OCI-LY7 (cell line): ENCODE data around the gene RUFY3. TPM values are rescaled to one million over a fixed set of nuclear protein-coding genes. Genes with fewer than 3 reads are reported as not detected.
A peak's percentile ranks its signal among the peaks of the same experiment; 100 is the strongest.

Experiments
- BruUV-seq: library from RNA; stranded (reverse); fragments of 400-500 nt; replicated peaks from 2 replicates; lab custom pipeline; 2021; lab: Mats Ljungman, UMichigan
- CTCF ChIA-PET: fragments of 300-600 bp; sonication (Branson Sonifier 250); formaldehyde crosslinking; loops from one replicate; lab custom pipeline; 2022; ENCODE audit warnings: antibody characterized with exemption; ENCODE audit not compliant: unreplicated experiment; lab: Charles Lee
- POLR2A ChIA-PET: fragments of 300-600 bp; sonication (Branson Sonifier 250); formaldehyde crosslinking; loops from one replicate; lab custom pipeline; 2022; ENCODE audit warnings: antibody characterized with exemption; lab: Charles Lee
- DNase-seq: peaks from one replicate; pipeline ENCODE4 v3.0.0-alpha.2; 2015; ENCODE audit warnings: low spot score
- H2AFZ ChIP-seq: fragments of 200-600 bp; sonication (generic), shearing (Covaris generic); 2 replicates; pipeline ENCODE4 v1.6.1; 2014; ENCODE audit warnings: mild to moderate bottlenecking, antibody characterized with exemption, low read length, moderate library complexity
- H3K27ac ChIP-seq: fragments of 200-600 bp; sonication (generic); 2 replicates; pipeline ENCODE4 v1.5.1; 2014; ENCODE audit warnings: mixed run types, low read depth, mild to moderate bottlenecking, moderate library complexity, low read length, inconsistent platforms; ENCODE audit not compliant: poor library complexity, severe bottlenecking
- H3K36me3 ChIP-seq: fragments of 200-600 bp; sonication (generic); 2 replicates; pipeline ENCODE4 v1.6.1; 2014; ENCODE audit warnings: mild to moderate bottlenecking, antibody characterized with exemption, low read length, moderate library complexity, mixed read lengths; ENCODE audit not compliant: insufficient read depth
- H3K4me1 ChIP-seq: fragments of 200-600 bp; sonication (generic); 2 replicates; pipeline ENCODE4 v1.5.1; 2014; ENCODE audit warnings: mild to moderate bottlenecking, low read length; ENCODE audit not compliant: insufficient read depth, poor library complexity, severe bottlenecking
- H3K4me2 ChIP-seq: fragments of 200-600 bp; sonication (generic); 2 replicates; pipeline ENCODE4 v1.6.1; 2014; ENCODE audit warnings: mild to moderate bottlenecking, low read length
- H3K4me3 ChIP-seq: fragments of 200-600 bp; sonication (generic); 2 replicates; pipeline ENCODE4 v1.5.1; 2014; ENCODE audit warnings: mild to moderate bottlenecking, low read depth, low read length; ENCODE audit not compliant: poor library complexity, severe bottlenecking
- H3K79me2 ChIP-seq: fragments of 200-600 bp; sonication (generic); 2 replicates; pipeline ENCODE4 v1.6.1; 2016; ENCODE audit warnings: low read depth, mild to moderate bottlenecking, low read length, moderate library complexity, mixed read lengths; ENCODE audit not compliant: insufficient read depth
- H3K9me2 ChIP-seq: fragments of 200-600 bp; sonication (generic); 2 replicates; pipeline ENCODE4 v1.6.1; 2016; ENCODE audit warnings: mild to moderate bottlenecking, low read length, mixed read lengths; ENCODE audit not compliant: insufficient read depth
- H3K9me3 ChIP-seq: fragments of 200-600 bp; sonication (generic); 2 replicates; pipeline ENCODE4 v1.6.1; 2014; ENCODE audit warnings: mild to moderate bottlenecking, mixed run types, low read length, mixed read lengths
- H4K20me1 ChIP-seq: fragments of 200-600 bp; sonication (generic); 2 replicates; pipeline ENCODE4 v1.6.1; 2014; ENCODE audit warnings: mild to moderate bottlenecking, antibody characterized with exemption, low read length, moderate library complexity, mixed read lengths; ENCODE audit not compliant: insufficient read depth
- EZH2phosphoT487 ChIP-seq: fragments of 200-600 bp; sonication (generic); IDR thresholded peaks from 2 replicates; pipeline ENCODE4 v1.6.1; 2018; ENCODE audit warnings: low read depth, borderline replicate concordance, mild to moderate bottlenecking, mixed run types, antibody characterized with exemption, low read length, moderate library complexity, mixed read lengths
- intact Hi-C: fragments of 100-400 bp; cut with micrococcal nuclease; formaldehyde crosslinking; loops from one replicate; pipeline ENCODE4 v1.10.0; 2022; ENCODE audit not compliant: unreplicated experiment
- total RNA-seq, 2 experiments: library from RNA; depleted of rRNA in 1 of 2; stranded (reverse); fragments of >200 nt in 1 of 2; shearing (Covaris generic) in 1 of 2; gene quantifications; 2 replicates each; pipeline ENCODE4 v1.2.3, GENCODE V29; 2014 to 2022
- TF ChIP-seq, protein P1 (sequence below): fragments of 200-600 bp; sonication (generic); conservative IDR thresholded peaks from 2 replicates; pipeline ENCODE4 v1.5.1; 2014; ENCODE audit warnings: mild to moderate bottlenecking, antibody characterized with exemption, low read length, moderate library complexity, mixed read lengths

The RUFY3 gene
- total RNA-seq, 2 experiments from 2014 or later, result 36.4 to 52.2 TPM

DNA sequence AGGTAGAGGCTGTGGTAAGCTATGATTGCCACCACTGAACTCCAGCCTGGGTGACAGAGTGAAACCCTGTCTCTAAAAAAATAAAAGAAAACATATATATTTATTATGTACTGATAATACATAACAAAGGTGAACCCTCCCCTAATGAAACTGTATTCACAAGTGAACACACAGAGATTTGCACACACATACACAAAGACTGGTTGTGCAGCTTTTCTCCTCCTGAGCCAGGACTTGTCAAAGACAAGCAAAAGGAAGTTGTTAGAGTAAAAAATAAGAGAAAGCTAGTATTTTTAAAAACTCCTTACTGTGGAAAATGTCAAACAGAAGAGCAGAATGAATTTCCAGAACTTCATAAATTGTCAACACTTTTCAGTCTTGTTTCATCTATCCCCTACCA is 119.4 kb downstream of the RUFY3 start:
- intact Hi-C loops, result no loop called here
- Histone ChIP-seq H4K20me1 (peaks cover 13% of the 10 kb centered on the region), H3K9me2 (no peaks in the 10 kb centered on the region), H3K27ac (no peak overlapping the region), H3K4me2 (no peak overlapping the region), H3K36me3 (peaks cover 13% of the 10 kb centered on the region), H3K4me1 (peaks cover 38% of the 10 kb centered on the region), H3K9me3 (no peaks in the 10 kb centered on the region), H3K4me3 (no peak overlapping the region), H2AFZ (0 out of 2 replicates have a peak overlapping the region, but pooled peaks have one; percentile 21), H3K79me2 (peaks cover 29% of the 10 kb centered on the region)
- POLR2A ChIA-PET, result interaction anchor here (0.6 kb wide), 1 partner anchor 11 kb away, joined by 3 read pairs; no protein-coding TSS in a partner anchor
- TF ChIP-seq EZH2phosphoT487, result no peak
- TF ChIP-seq, protein P1, sequence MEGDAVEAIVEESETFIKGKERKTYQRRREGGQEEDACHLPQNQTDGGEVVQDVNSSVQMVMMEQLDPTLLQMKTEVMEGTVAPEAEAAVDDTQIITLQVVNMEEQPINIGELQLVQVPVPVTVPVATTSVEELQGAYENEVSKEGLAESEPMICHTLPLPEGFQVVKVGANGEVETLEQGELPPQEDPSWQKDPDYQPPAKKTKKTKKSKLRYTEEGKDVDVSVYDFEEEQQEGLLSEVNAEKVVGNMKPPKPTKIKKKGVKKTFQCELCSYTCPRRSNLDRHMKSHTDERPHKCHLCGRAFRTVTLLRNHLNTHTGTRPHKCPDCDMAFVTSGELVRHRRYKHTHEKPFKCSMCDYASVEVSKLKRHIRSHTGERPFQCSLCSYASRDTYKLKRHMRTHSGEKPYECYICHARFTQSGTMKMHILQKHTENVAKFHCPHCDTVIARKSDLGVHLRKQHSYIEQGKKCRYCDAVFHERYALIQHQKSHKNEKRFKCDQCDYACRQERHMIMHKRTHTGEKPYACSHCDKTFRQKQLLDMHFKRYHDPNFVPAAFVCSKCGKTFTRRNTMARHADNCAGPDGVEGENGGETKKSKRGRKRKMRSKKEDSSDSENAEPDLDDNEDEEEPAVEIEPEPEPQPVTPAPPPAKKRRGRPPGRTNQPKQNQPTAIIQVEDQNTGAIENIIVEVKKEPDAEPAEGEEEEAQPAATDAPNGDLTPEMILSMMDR, result no peak
- BruUV-seq, result TSS peak; percentile 61
- CTCF ChIA-PET, result no interaction called here
- no peak for DNase-seq

DNA sequence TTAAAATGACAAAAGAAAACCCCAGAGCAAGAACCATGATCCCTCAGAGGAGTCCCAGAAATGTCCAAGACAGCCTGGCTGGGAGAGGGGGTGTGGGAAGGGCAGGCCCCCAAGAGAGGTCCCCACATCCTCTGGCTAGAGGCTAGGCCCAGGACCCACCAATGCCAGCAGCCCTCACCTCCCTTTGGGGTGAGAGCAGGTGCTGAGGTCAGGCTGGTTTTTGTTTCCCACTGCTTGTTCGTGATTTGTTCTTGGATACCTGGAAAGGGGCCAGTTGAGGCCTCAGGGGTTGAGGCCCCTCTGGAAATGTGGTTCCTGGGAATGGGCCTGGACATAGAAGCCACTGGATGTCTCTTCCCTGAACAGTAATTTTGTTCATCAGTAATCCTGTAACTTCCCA is 120.2 kb downstream of the RUFY3 start:
- Histone ChIP-seq H3K4me3 (no peak overlapping the region), H3K9me2 (no peaks in the 10 kb centered on the region), H3K4me1 (peaks cover 31% of the 10 kb centered on the region), H3K36me3 (peaks cover 5% of the 10 kb centered on the region; the same call in 1 of the 2 replicates), H3K4me2 (no peak overlapping the region), H3K27ac (no peak overlapping the region), H4K20me1 (peaks cover 6% of the 10 kb centered on the region), H2AFZ (peak overlapping the region; percentile 67; the same call in 1 of the 2 replicates), H3K79me2 (peaks cover 22% of the 10 kb centered on the region), H3K9me3 (no peaks in the 10 kb centered on the region)
- no peak for DNase-seq
- ChIA-PET POLR2A (no interaction called here), CTCF (no interaction called here)
- no peak for TF ChIP-seq EZH2phosphoT487
- TF ChIP-seq, protein P1, result no peak
- intact Hi-C loops, result no loop called here
- no TSS peak for BruUV-seq

DNA sequence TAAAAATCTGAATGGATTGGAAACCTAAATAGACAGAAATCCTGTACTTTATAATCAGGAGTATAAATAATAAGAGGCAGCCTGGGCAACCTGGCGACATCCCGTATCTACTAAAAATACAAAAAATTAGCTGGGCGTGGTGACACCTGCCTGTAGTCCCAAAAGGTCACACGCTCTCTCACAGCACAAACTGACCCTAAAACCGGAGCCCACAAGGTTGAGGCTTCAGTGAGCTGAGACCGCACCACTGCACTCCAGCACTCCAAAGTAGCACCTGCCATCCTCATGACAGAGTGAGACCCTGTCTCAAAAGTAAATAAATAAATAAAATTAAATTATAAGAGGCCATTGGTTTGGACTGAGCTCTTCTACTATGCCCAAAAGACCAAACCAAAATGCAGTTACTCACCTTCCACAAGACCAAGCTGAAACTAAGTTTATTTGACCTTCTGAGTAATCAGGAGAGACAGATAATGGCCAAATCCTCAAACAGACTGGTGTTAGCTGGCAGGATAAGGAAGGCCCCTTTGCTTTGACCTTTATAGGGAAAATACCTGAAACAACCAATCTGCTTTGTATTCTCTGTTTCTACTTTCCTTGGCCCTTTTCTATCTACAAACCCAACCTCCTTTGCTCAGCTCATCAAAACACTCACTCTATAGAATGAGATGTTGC is 121.1 kb downstream of the RUFY3 start:
- ChIA-PET CTCF (interaction anchor here (1.0 kb wide), 1 partner anchor 11 kb away, joined by 3 read pairs; no protein-coding TSS in a partner anchor), POLR2A (interaction anchor here (0.5 to 1.5 kb wide), 10 partner anchors 10 to 691 kb away, joined by 3 to 6 read pairs (median 4); partner anchors contain the start of gene MOB1B)
- Histone ChIP-seq H3K79me2 (peaks cover 12% of the 10 kb centered on the region), H3K36me3 (no peaks in the 10 kb centered on the region), H3K9me2 (no peaks in the 10 kb centered on the region), H3K27ac (no peak overlapping the region), H3K4me2 (peak overlapping the region; percentile 30; the same call in 1 of the 2 replicates), H3K4me1 (peaks cover 23% of the 10 kb centered on the region), H3K4me3 (no peak overlapping the region), H2AFZ (peak overlapping the region; percentile 67; the same call in 1 of the 2 replicates), H4K20me1 (peaks cover 6% of the 10 kb centered on the region), H3K9me3 (no peaks in the 10 kb centered on the region)
- no TSS peak for BruUV-seq
- intact Hi-C loops, result no loop called here
- TF ChIP-seq EZH2phosphoT487, result no peak
- TF ChIP-seq, protein P1, result no peak
- peak; percentile 50 for DNase-seq
